Coronary artery (tissue), 2 donors: Measurements from ENCODE around the gene CABP4.

ENCODE experiments used
- DNase-seq: peaks from one replicate; pipeline ENCODE4 v3.0.0-alpha.2; 2017; ENCODE audit warnings: low spot score
- H3K27ac ChIP-seq, 2 donors: fragments of 200-600 bp; sonication (generic); one replicate each; pipeline ENCODE4 v1.5.1; 2016 to 2019
- H3K4me3 ChIP-seq: fragments of 200-600 bp; sonication (generic); 2 replicates; pipeline ENCODE4 v1.5.1; 2016; ENCODE audit warnings: mild to moderate bottlenecking, moderate library complexity
- TF ChIP-seq, protein P1 (sequence below): fragments of 200-600 bp; sonication (generic); IDR thresholded peaks from one replicate; pipeline ENCODE4 v1.5.1; 2019; ENCODE audit warnings: antibody characterized with exemption

The CABP4 gene

DNA sequence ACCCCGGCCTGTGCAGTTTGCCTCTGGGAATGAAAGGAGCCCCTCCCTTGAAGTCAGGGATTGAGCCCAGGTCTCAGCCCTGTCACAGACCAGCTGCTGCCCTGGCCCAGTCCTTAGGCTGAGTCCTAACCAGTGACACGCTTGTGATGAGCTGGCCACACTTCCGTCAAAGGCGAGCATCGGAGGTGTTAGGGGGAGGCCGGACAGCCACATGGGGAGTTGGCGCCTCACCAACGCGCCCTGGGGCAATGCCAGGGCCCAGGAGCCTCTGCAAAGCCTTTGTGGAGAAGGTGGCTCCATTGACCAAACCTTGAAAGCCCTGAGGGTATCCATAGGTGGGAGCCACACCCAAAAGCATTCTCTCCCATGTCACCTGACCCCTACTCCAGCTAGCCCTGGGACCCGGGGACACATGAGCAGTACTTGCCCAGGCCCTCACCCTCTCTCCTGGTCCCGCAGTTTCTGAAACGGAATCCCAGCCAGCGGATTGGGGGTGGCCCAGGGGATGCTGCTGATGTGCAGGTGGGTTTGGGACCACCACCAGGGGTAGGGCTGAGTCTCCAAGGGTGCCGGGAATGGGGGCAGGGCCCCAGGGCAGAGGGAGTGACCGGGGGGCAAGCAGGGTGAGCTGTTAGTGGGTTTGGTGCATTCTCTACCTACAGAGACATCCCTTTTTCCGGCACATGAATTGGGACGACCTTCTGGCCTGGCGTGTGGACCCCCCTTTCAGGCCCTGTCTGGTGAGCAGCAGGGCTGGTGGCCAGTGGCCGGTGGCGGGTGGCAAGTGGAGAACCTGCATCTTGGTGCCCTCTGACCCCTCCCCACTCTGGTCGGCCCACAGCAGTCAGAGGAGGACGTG lies 21.4 kb upstream of the CABP4 start:
- H3K4me3 ChIP-seq: no peak overlapping the region
- TF ChIP-seq, protein P1, sequence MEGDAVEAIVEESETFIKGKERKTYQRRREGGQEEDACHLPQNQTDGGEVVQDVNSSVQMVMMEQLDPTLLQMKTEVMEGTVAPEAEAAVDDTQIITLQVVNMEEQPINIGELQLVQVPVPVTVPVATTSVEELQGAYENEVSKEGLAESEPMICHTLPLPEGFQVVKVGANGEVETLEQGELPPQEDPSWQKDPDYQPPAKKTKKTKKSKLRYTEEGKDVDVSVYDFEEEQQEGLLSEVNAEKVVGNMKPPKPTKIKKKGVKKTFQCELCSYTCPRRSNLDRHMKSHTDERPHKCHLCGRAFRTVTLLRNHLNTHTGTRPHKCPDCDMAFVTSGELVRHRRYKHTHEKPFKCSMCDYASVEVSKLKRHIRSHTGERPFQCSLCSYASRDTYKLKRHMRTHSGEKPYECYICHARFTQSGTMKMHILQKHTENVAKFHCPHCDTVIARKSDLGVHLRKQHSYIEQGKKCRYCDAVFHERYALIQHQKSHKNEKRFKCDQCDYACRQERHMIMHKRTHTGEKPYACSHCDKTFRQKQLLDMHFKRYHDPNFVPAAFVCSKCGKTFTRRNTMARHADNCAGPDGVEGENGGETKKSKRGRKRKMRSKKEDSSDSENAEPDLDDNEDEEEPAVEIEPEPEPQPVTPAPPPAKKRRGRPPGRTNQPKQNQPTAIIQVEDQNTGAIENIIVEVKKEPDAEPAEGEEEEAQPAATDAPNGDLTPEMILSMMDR: no peak
- DNase-seq: no peak
- no peak overlapping the region for H3K27ac ChIP-seq

DNA sequence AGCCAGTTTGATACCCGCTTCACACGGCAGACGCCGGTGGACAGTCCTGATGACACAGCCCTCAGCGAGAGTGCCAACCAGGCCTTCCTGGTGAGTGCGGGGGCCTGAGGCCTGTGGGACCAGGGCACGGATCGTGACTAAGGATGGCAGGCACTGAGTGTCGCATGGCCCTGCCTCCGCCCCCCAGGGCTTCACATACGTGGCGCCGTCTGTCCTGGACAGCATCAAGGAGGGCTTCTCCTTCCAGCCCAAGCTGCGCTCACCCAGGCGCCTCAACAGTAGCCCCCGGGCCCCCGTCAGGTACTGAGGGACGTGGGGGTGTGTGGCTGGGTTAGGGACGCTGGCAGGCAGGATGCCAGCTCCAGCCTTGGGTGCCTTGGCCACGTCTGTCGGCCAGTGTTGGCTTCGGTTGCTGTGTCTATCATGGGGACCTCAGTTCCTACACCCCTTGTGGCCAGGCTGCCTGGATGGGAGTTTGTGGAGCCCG lies 20.7 kb upstream of the CABP4 start:
- TF ChIP-seq, protein P1: no peak
- DNase-seq: no peak
- Histone ChIP-seq H3K4me3 (no peak overlapping the region), H3K27ac (no peak overlapping the region)

DNA sequence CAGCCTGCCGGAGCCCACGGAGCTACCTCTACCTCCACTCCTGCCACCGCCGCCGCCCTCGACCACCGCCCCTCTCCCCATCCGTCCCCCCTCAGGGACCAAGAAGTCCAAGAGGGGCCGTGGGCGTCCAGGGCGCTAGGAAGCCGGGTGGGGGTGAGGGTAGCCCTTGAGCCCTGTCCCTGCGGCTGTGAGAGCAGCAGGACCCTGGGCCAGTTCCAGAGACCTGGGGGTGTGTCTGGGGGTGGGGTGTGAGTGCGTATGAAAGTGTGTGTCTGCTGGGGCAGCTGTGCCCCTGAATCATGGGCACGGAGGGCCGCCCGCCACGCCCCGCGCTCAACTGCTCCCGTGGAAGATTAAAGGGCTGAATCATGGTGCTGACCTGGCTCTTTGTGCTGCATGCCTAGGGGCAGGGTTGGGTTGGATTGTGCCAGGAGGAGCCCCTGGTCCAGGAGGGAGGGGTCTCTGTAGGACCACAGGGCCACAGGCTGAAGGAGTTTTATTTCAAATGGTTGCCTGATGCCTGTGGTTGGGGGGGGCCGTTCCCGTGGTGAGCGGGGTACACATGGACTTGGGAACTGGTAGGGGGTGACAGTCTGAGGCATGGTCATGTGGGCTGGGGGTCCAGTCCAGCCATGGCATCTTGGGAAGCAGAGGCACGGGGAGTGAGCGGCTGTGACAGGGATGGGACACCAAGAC lies 20.0 kb upstream of the CABP4 start:
- no peak for DNase-seq
- TF ChIP-seq, protein P1: no peak
- Histone ChIP-seq H3K4me3 (no peak overlapping the region), H3K27ac (peak overlapping the region in 1 of 2 donors; percentile 58)

DNA sequence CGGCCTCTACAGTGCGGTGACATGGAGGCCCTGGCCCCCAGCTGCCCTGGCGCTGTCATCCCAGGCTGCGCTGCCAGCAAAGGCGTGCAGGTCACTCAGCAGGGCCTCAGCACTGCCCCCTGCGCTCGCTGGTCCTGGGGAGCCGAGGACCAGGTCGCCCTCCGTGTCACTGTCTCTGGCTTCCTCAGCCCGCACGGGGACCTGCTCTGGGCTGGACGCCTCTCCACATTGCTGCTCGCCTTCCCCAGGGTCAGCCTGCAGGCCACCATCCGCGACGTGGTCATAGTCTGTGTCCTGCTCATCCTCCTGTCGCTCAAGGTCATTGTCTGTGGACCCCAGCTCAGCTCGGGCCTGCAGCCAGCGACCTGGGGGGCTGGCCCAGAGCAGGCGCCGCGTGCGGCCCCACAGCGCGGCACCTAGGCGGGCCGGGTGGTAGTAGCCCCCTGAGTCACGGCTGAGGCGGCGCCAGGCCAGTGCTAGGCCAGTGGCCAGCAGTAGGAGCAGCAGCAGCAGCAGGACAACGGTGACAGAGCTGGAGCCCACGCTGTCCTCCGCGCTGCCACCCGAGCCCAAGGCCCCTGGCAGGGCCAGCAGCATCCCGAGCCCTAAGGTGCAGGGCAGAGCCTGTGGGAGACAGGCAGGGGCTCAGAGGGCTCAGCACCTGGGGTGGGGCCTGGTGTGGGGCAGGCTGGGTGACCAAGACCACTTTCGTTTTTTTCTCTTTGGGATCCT lies 19.3 kb upstream of the CABP4 start:
- Histone ChIP-seq H3K4me3 (no peak overlapping the region), H3K27ac (peak overlapping the region; percentile 25 to 58)
- DNase-seq: no peak
- TF ChIP-seq, protein P1: no peak

DNA sequence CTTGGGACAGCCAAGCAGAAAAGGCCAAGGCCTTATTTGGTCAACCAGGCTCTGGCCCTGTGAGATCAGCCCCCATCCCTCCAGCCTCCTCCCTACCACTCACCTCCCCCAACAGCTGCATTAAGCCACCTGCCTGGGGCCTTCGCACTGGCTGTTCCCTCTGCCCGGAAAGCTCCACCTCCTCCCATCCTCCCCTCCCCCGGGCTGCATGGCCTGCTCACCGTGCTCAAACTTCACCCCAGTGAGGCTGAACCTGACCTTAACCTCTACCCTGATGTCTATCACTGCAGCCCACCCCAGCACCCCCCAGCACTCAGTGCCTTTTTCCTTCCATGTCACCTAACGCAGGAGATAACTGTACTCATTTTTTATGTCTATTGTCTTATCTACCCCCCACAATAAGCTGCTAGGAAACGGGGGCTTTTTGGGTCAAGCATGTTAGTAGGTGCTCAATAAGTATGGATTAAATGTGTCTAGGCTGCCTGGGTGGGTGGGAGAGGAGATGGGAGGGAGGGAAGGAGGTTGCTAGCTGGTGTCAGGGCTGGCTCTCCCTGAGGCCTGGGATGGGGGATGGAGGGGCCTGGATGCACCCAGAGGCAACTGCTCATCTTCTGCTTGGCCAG lies 18.6 kb upstream of the CABP4 start:
- H3K4me3 ChIP-seq: peak overlapping the region; percentile 28
- H3K27ac ChIP-seq: peak overlapping the region in 1 of 2 donors; percentile 58
- DNase-seq: no peak

More for the DNA sequence above, 18.6 kb upstream of the CABP4 start:
- TF ChIP-seq, protein P1: no peak
